Mesothelial cell of epicardium (in vitro differentiated cells): ENCODE measurements around the gene ZBTB24. TPM values are rescaled to one million over a fixed set of nuclear protein-coding genes. Genes with fewer than 3 reads are reported as not detected.

Experiments
- DNase-seq, 2 experiments: peaks; one replicate each; pipeline ENCODE4 v3.0.0; 2021; ENCODE audit warnings: low spot score in 2 of 2; ENCODE audit not compliant: unreplicated experiment in 2 of 2
- H3K27ac Mint-ChIP-seq: 2 replicates; pipeline ENCODE4 v1.8.0; 2021; ENCODE audit warnings: mixed read lengths
- H3K27me3 Mint-ChIP-seq: 2 replicates; pipeline ENCODE4 v1.8.0; 2021; ENCODE audit warnings: low read depth, mixed read lengths
- H3K36me3 Mint-ChIP-seq: 2 replicates; pipeline ENCODE4 v1.8.0; 2021; ENCODE audit warnings: mixed read lengths
- H3K4me1 Mint-ChIP-seq: 2 replicates; pipeline ENCODE4 v1.8.0; 2021; ENCODE audit warnings: mixed read lengths
- H3K4me3 Mint-ChIP-seq: 2 replicates; pipeline ENCODE4 v1.8.0; 2021; ENCODE audit warnings: mild to moderate bottlenecking, moderate library complexity, mixed read lengths
- H3K9me3 Mint-ChIP-seq: 2 replicates; pipeline ENCODE4 v1.8.0; 2021; ENCODE audit warnings: mixed read lengths
- total RNA-seq: library from RNA; stranded (reverse); gene quantifications from 3 replicates; pipeline ENCODE4 v1.2.1, GENCODE V29; 2021
- TF ChIP-seq, protein P1 (sequence below): fragments of 200-600 bp; sonication (generic); IDR thresholded peaks from one replicate; pipeline ENCODE4 v1.5.0; 2021; ENCODE audit warnings: antibody characterized with exemption; ENCODE audit not compliant: unreplicated experiment

The ZBTB24 gene
- total RNA-seq, 1 donor from 2014 or later: 9.1 TPM

DNA sequence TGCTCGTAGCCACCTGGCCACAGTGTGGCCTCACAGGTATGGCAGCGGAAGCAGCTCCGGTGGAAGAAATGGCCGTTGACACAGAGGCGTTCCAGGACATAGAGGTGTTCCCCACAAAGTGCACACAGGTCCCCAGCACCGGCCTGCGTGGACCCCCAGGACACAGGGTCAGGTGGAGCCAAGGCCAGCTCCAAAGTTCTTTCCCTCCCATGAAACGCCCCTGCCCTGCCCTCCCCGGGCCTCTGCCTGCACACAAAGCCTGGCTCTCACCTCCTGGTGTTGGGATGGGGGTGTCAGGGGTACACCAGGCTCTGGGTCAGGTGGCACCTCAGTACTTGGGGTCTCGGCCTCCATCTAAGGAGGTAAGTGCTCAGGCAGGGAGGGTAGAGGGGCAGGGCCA, 35.9 kb downstream of the ZBTB24 start:
- no peaks in the 10 kb centered on the region for H3K27me3 Mint-ChIP-seq
- peaks cover 5% of the 10 kb centered on the region for H3K36me3 Mint-ChIP-seq
- H3K4me3 Mint-ChIP-seq: no peak overlapping the region
- H3K4me1 Mint-ChIP-seq: peaks cover 4% of the 10 kb centered on the region
- no peak overlapping the region for H3K27ac Mint-ChIP-seq
- TF ChIP-seq, protein P1, sequence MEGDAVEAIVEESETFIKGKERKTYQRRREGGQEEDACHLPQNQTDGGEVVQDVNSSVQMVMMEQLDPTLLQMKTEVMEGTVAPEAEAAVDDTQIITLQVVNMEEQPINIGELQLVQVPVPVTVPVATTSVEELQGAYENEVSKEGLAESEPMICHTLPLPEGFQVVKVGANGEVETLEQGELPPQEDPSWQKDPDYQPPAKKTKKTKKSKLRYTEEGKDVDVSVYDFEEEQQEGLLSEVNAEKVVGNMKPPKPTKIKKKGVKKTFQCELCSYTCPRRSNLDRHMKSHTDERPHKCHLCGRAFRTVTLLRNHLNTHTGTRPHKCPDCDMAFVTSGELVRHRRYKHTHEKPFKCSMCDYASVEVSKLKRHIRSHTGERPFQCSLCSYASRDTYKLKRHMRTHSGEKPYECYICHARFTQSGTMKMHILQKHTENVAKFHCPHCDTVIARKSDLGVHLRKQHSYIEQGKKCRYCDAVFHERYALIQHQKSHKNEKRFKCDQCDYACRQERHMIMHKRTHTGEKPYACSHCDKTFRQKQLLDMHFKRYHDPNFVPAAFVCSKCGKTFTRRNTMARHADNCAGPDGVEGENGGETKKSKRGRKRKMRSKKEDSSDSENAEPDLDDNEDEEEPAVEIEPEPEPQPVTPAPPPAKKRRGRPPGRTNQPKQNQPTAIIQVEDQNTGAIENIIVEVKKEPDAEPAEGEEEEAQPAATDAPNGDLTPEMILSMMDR: no peak
- no peak for DNase-seq
- no peaks in the 10 kb centered on the region for H3K9me3 Mint-ChIP-seq

DNA sequence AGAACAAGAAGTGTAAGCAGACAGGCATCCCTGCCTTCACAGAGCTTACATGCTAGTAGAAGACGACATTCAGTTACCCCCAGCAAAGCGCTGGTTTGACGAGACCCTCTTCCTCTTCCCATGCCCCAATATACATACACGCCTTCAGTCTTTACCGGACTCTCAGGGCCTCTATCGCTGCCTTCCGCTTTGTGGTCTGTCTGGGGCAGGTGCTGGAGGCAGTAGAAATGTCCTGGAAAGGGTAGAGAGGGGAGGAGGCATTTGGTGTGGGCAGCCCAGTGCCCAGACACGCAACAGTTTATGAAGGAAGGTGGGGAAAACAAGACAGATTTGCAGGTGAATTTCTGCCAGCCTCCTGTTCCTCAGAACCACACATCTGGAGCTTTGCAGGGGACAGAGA, 36.5 kb downstream of the ZBTB24 start:
- Mint-ChIP-seq H3K27me3 (no peaks in the 10 kb centered on the region), H3K27ac (no peak overlapping the region), H3K4me3 (no peak overlapping the region), H3K4me1 (peaks cover 9% of the 10 kb centered on the region), H3K9me3 (no peaks in the 10 kb centered on the region), H3K36me3 (peaks cover 5% of the 10 kb centered on the region)
- TF ChIP-seq, protein P1: no peak
- DNase-seq: no peak

DNA sequence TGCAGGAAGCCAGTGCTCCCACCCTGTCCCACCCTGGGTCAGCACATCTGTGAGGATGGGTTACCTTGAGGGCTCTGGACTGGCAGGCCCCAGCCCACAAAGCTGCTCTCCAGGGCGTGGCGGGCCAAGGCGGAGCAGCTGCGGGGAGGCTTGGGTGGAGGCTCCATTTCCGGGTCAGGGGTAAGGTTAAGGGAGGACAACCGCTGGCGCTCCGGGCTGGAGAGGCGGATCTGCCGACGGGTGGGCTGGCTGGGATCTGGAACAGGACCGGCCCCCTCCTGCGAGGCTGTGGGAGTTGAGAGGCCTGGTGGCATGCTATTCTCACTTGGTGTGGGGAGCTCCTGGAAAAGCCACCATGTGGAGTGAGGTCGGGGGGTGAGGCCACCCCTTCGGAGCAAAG, 36.9 kb downstream of the ZBTB24 start:
- Mint-ChIP-seq H3K4me3 (no peak overlapping the region), H3K27me3 (no peaks in the 10 kb centered on the region), H3K4me1 (peaks cover 14% of the 10 kb centered on the region), H3K36me3 (peaks cover 5% of the 10 kb centered on the region), H3K27ac (no peak overlapping the region), H3K9me3 (no peaks in the 10 kb centered on the region)
- TF ChIP-seq, protein P1: no peak
- DNase-seq: no peak

DNA sequence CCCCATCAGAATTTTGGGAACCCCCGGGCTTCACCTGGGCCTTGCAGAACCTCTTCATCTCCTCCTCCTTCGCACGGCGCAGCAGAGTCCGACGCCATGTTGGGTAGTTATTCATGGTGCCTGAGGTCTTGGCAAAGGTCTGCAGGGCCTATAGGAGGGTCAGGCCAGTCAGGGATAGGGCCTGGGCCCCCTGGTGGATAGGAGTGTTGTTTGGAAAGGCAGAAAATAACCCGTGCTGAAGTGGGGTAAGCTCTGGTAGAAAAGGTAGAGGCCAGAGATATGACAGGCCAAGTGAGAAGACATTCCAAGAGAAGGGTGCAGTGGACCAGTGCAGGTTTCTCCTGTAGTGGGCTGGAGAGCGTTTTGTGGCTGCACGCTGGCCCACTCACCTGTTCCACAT, 37.6 kb downstream of the ZBTB24 start:
- Mint-ChIP-seq H3K36me3 (peaks cover 5% of the 10 kb centered on the region), H3K27me3 (no peaks in the 10 kb centered on the region), H3K4me3 (no peak overlapping the region), H3K4me1 (peaks cover 14% of the 10 kb centered on the region), H3K27ac (no peak overlapping the region), H3K9me3 (no peaks in the 10 kb centered on the region)
- TF ChIP-seq, protein P1: no peak
- DNase-seq: no peak

DNA sequence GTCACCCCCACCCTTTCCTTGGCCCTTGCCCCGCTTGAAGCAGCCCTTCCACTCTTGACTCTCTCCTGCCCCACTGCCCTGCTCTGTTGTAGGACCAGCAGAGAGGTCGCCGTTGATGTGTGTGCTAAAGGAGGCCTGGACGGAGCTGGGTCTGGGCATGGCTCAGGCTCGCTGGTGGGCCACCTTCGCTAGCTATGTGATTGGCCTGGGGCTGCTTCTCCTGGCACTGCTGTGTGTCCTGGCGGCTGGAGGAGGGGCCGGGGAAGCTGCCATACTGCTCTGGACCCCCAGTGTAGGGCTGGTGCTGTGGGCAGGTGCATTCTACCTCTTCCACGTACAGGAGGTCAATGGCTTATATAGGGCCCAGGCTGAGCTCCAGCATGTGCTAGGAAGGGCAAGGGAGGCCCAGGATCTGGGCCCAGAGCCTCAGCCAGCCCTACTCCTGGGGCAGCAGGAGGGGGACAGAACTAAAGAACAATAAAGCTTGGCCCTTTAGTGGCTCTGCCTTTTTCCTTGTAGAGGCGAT, 39.5 kb downstream of the ZBTB24 start:
- Mint-ChIP-seq H3K27me3 (no peaks in the 10 kb centered on the region), H3K4me3 (no peak overlapping the region), H3K36me3 (peaks cover 5% of the 10 kb centered on the region), H3K27ac (no peak overlapping the region), H3K4me1 (peaks cover 18% of the 10 kb centered on the region), H3K9me3 (no peaks in the 10 kb centered on the region)
- DNase-seq: no peak
- TF ChIP-seq, protein P1: no peak
